ENCODE results near the gene GSDME. TPM values are rescaled to one million over a fixed set of nuclear protein-coding genes. Genes with fewer than 3 reads are reported as not detected.

Gene GSDME
- polyA plus RNA-seq, 3 donors = 12.6 to 17.1 (median 16.9) TPM

- DNase-seq = no peak
Measured at GRCh38 chr7:24725554-24726241, 31.6 kb downstream of the GSDME start.

GRCh38 chr7:24724451-24725190, 32.6 kb downstream of the GSDME start:
- no peak for DNase-seq

GRCh38 chr7:24723178-24723530, 34.1 kb downstream of the GSDME start:
- no peak for DNase-seq

- peak; percentile 37 for DNase-seq
Measured at GRCh38 chr7:24722386-24723177, 34.7 kb downstream of the GSDME start.

- no peak for DNase-seq
Measured at GRCh38 chr7:24721481-24722001, 35.7 kb downstream of the GSDME start.

- DNase-seq = no peak
Measured at GRCh38 chr7:24720283-24720682, 37.0 kb downstream of the GSDME start.

GRCh38 chr7:24718977-24719491, 38.2 kb downstream of the GSDME start:
- peak; percentile 22 for DNase-seq

- DNase-seq = no peak
Measured at GRCh38 chr7:24718431-24718831, 38.8 kb downstream of the GSDME start.

GRCh38 chr7:24717694-24718320, 39.5 kb downstream of the GSDME start:
- no peak for DNase-seq

GRCh38 chr7:24717247-24717622, 40.0 kb downstream of the GSDME start:
- DNase-seq = no peak

GRCh38 chr7:24716480-24717246, 40.6 kb downstream of the GSDME start:
- no peak for DNase-seq

GRCh38 chr7:24715661-24716479, 41.4 kb downstream of the GSDME start:
- no peak for DNase-seq

GRCh38 chr7:24715171-24715570, 42.1 kb downstream of the GSDME start:
- DNase-seq = no peak

- no peak for DNase-seq
Measured at GRCh38 chr7:24714676-24715010, 42.6 kb downstream of the GSDME start.

GRCh38 chr7:24713850-24714675, 43.2 kb downstream of the GSDME start:
- DNase-seq = no peak

- no peak for DNase-seq
Measured at GRCh38 chr7:24713039-24713793, 44.0 kb downstream of the GSDME start.

GRCh38 chr7:24709585-24710360, 47.5 kb downstream of the GSDME start:
- no peak for DNase-seq

GRCh38 chr7:24709051-24709450, 48.2 kb downstream of the GSDME start:
- no peak for DNase-seq

Data from renal pelvis (tissue), 4 donors.